Measurements from ENCODE around the gene KCNIP4.

Gene KCNIP4

DNA sequence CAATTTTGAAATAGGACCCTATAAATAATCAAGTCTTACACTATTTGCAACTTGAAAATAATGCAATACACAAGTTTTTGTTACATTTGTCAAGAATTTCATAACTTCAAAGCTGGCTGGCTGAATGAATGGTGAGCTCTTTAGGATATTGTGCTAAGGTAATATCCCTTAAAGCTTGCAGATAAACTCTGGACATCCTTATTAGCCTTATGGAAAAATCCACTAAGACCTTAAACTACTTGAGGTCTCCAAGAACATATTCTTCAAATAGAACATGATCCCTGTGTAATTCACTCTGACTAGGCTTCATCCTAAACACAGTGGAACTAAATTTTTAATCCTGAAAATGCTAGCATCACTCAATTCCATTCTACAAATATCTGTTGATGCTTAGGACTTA is 1049.0 kb downstream of the KCNIP4 start:
- DNase-seq, result no peak

DNA sequence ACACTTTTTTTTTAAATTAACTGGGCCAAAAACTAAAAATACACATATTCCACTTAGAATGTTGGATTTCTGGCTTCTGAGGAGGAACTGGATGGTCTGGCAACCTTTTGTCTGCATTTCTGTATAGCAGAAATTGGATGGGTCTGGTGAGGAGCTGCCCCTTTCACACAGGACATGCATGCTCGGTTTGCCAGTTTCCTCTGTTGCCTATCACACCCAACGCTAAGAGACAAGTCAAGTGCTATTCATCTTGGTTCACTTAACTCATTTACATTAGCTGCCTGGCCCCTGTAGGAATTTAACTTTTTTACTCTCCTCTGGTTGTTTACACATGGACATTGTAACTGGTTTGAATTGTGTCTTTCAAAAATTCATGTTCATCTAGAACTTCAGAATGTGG is 1052.6 kb downstream of the KCNIP4 start:
- no peak for DNase-seq

DNA sequence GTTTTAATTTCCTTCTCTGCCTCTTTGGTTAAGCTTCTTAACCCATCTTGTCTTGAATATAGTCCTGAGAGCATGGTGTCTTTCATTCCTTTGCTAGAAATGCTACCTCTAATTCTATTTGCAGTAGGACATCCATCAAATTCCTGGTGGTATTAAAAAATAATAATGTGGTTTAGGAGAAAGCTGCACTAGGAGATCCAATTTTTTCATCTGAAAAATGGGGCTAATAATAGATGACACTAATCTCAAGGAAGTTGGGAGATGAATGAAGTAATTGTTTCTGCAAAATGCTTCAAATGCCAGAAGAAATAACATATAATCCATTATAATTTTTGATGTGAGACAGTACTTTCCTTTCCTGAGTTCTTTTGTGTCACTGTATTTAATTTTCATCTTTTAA is 1053.4 kb downstream of the KCNIP4 start:
- no peak for DNase-seq

DNA sequence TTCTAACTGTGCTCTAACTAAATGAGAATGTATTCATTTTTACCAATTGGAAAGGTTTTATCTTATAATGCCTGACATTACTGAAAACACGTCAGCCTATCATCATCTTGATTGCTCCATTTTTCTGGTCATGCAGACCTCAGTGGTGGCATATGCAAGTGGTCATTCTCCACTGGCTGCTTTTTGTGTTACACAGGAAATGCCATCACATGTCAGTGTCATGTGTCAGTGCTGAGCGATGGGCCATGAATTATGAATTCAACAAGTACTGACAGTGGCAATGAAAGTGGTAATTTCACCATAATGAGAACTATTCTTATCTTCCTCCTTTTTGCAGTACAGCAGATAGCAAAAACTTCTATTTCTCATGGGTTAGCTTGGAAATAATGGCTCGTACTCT is 1057.8 kb downstream of the KCNIP4 start:
- no peak for DNase-seq

DNA sequence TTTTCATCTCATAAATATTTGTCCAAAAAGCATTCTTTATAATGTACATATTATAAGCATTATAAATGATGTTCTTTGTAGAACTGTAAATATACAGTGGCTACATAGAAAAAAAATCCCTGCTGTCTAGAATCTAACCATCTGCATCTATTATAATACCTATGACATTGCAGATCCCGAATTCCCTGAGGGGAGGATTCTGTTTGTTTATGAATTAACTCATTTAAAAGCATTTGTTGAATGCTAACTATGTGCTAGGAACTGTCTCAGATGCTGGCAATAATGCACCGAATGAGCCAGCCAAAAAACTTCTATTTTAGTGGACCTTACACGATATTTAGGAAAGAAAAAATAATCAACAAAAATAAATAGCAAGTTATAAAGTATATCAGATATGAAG is 1058.7 kb downstream of the KCNIP4 start:
- DNase-seq, result no peak

DNA sequence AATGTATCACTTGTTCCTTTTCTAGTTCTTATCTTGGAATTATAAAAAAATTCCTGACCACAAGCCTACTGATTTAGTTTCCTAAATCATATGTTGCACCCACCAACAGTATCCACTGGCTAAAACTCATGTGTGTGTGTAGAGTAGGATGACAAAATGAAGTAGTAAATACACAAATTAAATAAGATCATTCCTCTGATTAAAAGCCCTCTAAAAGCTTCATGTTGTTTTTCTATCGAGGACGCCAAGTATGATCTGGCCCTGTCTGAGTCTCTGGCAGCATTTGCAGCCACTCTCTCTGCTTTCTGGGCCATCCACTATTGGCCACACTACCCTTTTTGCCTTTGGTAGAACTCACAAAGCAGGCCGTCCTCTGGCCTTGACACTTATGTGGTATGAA is 1064.9 kb downstream of the KCNIP4 start:
- DNase-seq, result no peak

DNA sequence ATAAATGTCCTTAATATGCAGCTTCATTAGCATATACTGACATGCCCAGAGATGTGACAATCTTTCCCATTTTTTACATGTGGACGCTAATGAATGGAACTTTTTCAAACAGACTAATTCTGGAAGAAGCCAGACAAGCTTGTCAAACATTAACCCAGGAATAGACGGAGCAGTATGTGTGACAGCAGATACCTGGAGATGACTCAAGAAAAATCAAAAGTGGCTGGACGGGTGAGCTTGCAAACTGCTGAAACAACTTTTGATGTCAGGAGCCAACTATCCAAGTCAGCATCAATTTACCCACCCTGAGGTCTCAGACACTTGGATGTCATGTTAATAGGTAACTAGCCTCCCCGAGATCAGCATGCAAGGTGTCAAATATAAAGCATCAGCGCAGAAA is 1065.3 kb downstream of the KCNIP4 start:
- DNase-seq, result no peak

GRCh38 chr4:20882500-20882899 is 1066.1 kb downstream of the KCNIP4 start:
- no peak for DNase-seq

DNA sequence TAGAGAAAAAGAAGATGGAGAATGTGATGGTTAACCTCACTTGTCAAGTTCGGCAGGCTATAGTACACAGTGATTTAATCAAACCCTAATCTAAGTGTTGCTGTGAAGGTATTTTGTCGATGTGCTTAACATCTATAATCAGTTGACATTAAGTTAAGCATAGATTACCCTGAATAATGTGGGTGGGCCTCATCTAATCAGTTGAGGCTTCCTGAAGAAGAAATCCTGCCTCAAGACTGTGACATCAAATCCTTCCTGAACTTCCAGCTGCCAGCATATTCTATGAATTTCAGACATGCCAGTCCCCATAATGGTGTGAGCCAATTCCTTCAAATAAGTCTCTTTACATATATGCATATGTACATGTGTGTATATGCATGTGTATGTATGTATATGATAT is 1066.9 kb downstream of the KCNIP4 start:
- no peak for DNase-seq

GRCh38 chr4:20878806-20879205 is 1069.8 kb downstream of the KCNIP4 start:
- DNase-seq, result no peak

- DNase-seq, result no peak
Measured at GRCh38 chr4:20870436-20870835, 1078.1 kb downstream of the KCNIP4 start.

DNA sequence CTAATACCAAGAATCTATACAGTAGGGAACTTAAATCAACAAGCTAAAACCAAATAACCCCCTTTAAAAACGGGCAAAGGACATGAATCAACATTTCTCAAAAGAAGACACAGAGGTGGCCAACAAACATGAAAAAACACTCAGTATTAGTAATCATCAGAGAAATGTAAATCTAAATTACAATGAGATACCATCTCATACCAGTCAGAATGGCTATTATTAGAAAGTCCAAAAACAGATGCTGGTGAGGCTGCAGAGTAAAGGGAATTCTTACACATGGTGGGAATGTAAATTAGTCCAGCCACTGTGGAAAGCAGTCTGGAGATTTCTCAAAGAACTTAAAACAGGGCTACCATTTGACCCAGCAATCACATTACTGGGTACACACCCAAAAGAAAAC is 1080.5 kb downstream of the KCNIP4 start:
- no peak for DNase-seq

DNA sequence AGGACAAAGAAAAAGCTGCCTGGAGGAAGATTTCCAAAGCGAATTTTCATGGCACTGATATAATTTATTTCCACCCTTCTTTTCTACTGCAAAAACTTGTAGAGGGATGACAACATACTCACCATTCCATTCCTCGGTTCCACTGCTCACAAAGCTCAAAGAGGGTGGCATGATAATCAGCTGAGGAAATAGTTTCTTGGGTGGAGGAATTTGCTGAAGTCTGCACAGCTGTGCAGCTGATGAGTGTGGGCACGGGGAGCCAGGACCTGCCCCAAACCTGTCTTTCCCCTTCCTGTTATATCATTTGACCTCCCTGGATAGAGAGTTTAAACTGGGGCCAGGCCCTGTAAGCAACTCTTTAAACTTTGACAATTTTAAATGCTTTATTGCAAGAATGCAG is 1087.7 kb downstream of the KCNIP4 start:
- DNase-seq, result no peak

DNA sequence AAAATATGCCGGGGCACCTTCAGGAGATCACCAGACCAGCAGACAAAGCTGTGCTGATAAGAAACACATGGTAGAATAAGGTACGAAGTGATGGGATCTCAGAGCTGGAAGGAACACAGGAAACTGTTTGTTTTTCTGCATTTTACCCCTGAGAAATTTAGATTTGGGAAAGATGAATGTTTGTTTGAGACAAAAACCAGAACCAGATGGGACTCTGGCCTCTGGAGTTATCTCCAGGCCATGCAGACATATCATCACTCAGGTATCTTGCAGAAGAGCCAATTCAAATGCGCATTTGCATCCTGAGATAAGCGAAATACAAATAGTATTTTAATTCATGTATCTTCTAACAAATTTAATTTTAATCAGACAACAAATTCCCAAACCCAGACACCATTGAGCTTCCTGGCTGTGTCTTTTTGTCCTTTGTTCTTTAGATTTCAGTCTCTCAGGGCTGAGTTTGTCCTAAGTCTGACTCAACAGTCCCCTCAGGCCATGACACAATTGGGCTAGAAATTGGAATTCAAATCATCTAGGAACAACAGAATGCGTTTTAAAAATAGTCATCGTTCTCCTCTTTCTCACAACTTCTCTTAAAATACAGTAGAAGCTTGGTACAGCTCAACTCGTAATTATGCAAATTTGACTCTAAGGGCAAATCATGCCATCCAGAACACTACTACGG is 1089.3 kb downstream of the KCNIP4 start:
- no peak for DNase-seq

- DNase-seq, result no peak
Measured at GRCh38 chr4:20857081-20857480, 1091.5 kb downstream of the KCNIP4 start.

DNA sequence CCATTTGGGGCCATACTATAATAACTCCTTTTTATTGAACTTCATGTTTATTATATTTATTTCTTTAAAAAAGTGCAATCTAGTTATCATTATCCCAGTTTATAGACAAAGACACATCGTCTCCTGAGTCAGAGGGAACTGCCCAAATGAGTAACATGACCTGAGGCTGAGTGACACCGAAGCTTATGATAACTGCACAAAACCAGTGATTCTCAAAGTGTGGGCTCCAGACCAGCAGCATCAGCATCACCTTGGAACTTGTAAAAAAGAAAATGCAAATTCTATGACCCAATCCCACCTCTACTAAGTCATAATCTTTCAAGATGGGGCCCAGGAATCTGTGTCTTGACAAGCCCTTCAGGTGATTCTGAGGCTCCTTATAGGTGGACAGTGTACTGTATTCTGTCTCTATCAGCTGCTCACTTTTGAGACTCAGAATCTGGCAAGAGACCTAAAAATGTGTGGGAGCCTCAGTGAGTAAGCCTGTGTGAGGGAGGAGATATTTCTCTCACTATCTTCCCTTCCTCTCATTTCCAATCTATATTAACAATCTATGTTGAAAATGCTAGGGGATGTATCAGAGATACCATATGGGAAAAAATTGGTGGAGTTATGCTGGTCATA is 1101.3 kb downstream of the KCNIP4 start:
- DNase-seq, result no peak

GRCh38 chr4:20844311-20844710 is 1104.3 kb downstream of the KCNIP4 start:
- no peak for DNase-seq

- no peak for DNase-seq
Measured at GRCh38 chr4:20840648-20841190, 1107.9 kb downstream of the KCNIP4 start.

GRCh38 chr4:20839957-20840356 is 1108.6 kb downstream of the KCNIP4 start:
- no peak for DNase-seq

DNA sequence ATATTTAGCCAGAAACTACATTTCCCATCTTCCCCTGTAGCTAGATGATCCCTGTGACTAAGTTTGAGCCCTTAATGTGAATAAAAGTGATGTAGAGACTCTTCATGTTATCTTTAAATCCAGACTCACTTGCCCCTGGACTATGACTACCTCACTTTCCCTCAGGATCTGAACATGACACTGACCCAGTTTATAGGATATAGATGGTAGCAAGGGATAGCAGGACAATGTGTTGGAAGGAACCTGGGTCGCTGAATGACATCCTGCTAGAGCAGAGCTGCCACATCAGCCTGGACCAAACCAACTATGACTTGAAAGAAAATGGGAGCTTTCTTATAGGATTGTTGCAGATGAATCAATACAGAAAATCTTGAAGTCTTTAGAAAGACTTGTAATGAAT is 1110.1 kb downstream of the KCNIP4 start:
- no peak for DNase-seq

DNA sequence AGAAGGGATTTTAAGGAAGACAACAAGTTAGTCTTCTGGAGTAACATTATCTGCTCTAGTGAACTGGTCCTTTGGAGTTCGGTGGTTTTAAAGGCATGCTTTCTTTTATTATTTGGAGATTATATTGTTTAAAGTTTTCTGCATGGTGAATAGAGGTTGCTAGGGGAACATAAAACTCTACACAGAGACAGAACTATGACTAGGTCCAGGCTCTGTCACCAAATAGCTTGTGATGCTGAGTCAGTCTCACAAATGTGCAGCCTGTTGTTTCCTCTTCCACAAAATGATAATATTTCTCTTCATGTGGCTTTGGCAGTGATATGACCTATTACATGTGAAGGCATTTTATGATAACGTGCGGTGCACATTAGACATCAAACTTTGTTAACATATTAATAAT is 1115.7 kb downstream of the KCNIP4 start:
- DNase-seq, result no peak

GRCh38 chr4:20831746-20832145 is 1116.8 kb downstream of the KCNIP4 start:
- no peak for DNase-seq

DNA sequence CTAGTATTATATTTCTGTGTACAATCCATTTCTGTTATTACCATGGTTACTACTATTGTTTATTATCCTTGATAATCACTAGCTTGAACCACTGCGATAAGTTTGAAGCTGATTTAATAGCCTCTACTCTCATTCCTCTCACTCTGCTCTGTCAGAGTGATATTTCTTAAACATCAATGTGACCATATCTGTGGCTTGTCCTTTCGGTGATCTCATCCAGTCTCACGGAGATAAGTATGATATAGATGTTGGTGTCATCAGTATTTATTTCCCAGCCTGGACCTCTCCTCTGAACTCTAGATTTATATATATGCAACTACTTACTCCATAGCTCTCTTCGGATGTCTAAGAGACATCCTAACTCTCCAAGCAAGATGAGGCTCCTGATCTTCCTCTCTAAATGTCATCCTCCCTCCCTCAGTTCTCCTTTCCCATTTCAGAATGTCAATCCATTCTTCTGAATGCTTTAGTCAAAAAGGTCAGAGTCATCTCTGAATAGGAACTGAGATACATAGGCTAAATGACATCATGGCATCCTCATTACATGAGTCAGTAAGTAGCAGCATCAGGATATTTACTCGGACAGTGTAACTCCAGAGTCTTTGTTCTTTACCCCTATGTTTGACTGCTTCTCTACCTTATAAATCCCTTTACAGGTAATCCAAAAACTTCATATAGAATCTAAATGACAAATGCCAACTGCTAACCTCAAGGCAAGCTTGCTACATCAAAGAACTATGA is 1118.8 kb downstream of the KCNIP4 start:
- DNase-seq, result no peak

DNA sequence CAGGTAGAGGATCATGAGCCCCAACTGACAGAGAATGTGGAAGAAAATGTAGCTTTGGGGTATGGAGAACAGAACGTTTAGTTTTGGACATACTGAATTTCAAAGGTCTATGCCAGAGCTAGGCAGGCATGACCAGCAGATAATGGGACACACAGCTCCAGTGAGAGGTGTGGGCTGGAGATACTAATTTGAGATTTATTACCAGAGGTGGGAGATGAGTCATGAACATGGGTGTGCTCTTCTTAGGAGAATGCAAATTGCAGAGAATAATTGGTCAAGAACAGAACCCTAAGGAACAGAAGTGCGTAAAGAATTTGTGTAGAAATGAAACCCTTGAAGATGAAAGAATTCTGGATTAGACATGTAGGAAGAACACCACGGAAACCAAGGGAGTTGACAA is 1123.1 kb downstream of the KCNIP4 start:
- DNase-seq, result no peak
